Ovary (tissue), 9 donors: ENCODE measurements around the gene ALK. TPM values are rescaled to one million over a fixed set of nuclear protein-coding genes. Genes with fewer than 3 reads are reported as not detected.

Experiments
- DNase-seq, 5 donors: peaks; one replicate each; pipeline ENCODE4 v3.0.0-alpha.2; 2019 to 2020
- H3K27ac ChIP-seq, 2 donors: fragments of 200-600 bp; one replicate each; pipeline versions ENCODE4 v1.5.1 to v1.8.0; 2019 to 2022
- H3K27me3 ChIP-seq: fragments of 200-600 bp; one replicate; pipeline ENCODE4 v1.8.0; 2022
- H3K36me3 ChIP-seq: fragments of 200-600 bp; sonication (generic); one replicate; pipeline ENCODE4 v1.5.1; 2019
- H3K4me1 ChIP-seq: one replicate; pipeline ENCODE4 v1.8.1; 2013; ENCODE audit warnings: mild to moderate bottlenecking, moderate library complexity; ENCODE audit not compliant: insufficient read depth
- H3K4me3 ChIP-seq: fragments of 200-600 bp; sonication (generic); one replicate; pipeline ENCODE4 v1.5.1; 2017
- H3K9me3 ChIP-seq, 2 donors: fragments of 200-600 bp in 1 of 2; sonication (generic) in 1 of 2; one replicate each; pipeline versions ENCODE4 v1.5.1 to v1.8.1; 2013 to 2019; ENCODE audit warnings: mild to moderate bottlenecking in 1 of 2, moderate library complexity in 1 of 2
- EP300 ChIP-seq: sonication (generic); formaldehyde crosslinking; IDR thresholded peaks from one replicate; pipeline ENCODE4 v1.6.1; 2017; ENCODE audit warnings: antibody characterized with exemption
- POLR2A ChIP-seq: fragments of 450-650 bp; IDR thresholded peaks from one replicate; pipeline ENCODE4 v1.6.1; 2017; ENCODE audit warnings: antibody characterized with exemption, mild to moderate bottlenecking, moderate library complexity
- WGBS, 3 donors: extraction: QIAGEN DNeasy Blood & Tissue Kit in 1 of 3; methylation state at CpG; one replicate each; pipeline versions ENCODE4 v1.1.5 to v1.1.7; 2013 to 2017; 5-methylcytosine and 5-hydroxymethylcytosine counted together
- intact Hi-C, 4 donors: fragments of 100-400 bp; cut with DNase I; formaldehyde crosslinking; loops; one replicate each; pipeline versions ENCODE4 v1.11.0 to v1.15.1; 2022 to 2023
- polyA plus RNA-seq, 2 donors: library from polyadenylated mRNA; stranded (reverse); fragments of 200-250 nt in 1 of 2; fragments of 350-450 nt in 1 of 2; fragmentation: Illumina TruSeq in 1 of 2; extraction: RNeasy Lipid Tissue Mini Kit (QIAGEN cat#74804) in 1 of 2; gene quantifications; one replicate each; pipeline ENCODE4 v1.2.3, GENCODE V29; 2013 to 2014
- total RNA-seq, 7 donors: library from RNA; depleted of rRNA in 2 of 7; stranded (reverse); fragments of >200 nt in 2 of 7; fragmentation: NEBNext Ultra II Directional in 3 of 7; extraction: Animal tissue kit (Norgen Biotek cat#: 25700) in 3 of 7; gene quantifications; one replicate each; pipeline versions ENCODE4 v1.1.0 to v1.2.4, GENCODE V29; 2016 to 2023
- TF ChIP-seq, protein P1 (sequence below), 3 donors: fragments of 450-650 bp in 2 of 3; fragments of 200-600 bp in 1 of 3; IDR thresholded peaks; one replicate each; pipeline versions ENCODE4 v1.5.1 to v1.8.0; 2016 to 2022; ENCODE audit warnings: antibody characterized with exemption in 3 of 3, mild to moderate bottlenecking in 1 of 3
- donor health status: DM: no; HTN: no; CAD: no; lungs with moderate emphysema.
- donor health status: DM: no; HTN: no; CAD: no.
- donor health status: Bipolar disorder and iron deficiency.
- donor health status: DM: yes; HTN: yes; CAD: no.
- donor health status: DM: no; HTN: no; CAD: no.
- donor health status: DM: yes; HTN: yes; CAD: no.

The ALK gene
- total and polyA plus RNA-seq, 9 donors: 0.05 to 1.7 (median 0.23) TPM; not detected in 1

DNA sequence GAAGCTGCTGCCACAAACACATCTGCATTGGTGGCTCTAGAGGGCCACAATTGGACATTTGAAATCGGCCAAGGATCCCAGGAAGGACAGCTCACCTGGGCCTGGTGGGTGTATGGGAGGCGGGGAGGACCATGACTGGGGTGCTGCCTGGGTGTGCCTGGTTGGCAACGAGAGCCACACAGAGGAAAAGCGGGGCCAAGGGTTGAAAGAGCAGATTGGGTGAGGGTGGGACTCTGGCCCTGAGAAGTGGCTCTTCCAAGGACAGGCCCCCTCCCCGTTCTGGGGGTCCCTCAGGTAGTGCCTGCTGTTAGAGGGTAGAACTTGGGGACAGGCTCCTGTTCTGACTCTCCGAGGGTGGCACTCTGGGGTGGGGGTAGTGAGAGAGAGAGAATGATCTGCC, 703.3 kb downstream of the ALK start:
- TF ChIP-seq POLR2A (no peak), EP300 (no peak)
- TF ChIP-seq, protein P1, sequence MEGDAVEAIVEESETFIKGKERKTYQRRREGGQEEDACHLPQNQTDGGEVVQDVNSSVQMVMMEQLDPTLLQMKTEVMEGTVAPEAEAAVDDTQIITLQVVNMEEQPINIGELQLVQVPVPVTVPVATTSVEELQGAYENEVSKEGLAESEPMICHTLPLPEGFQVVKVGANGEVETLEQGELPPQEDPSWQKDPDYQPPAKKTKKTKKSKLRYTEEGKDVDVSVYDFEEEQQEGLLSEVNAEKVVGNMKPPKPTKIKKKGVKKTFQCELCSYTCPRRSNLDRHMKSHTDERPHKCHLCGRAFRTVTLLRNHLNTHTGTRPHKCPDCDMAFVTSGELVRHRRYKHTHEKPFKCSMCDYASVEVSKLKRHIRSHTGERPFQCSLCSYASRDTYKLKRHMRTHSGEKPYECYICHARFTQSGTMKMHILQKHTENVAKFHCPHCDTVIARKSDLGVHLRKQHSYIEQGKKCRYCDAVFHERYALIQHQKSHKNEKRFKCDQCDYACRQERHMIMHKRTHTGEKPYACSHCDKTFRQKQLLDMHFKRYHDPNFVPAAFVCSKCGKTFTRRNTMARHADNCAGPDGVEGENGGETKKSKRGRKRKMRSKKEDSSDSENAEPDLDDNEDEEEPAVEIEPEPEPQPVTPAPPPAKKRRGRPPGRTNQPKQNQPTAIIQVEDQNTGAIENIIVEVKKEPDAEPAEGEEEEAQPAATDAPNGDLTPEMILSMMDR (IDR thresholded peaks at IDR 0.05): no peak
- no peaks in the 10 kb centered on the region for H3K36me3 ChIP-seq
- H3K27ac ChIP-seq: no peak overlapping the region
- no peaks in the 10 kb centered on the region for H3K4me1 ChIP-seq
- 72 to 80% (median 75%) methylated on average over 6 of the region's 6 CpGs for WGBS, 3 donors
- intact Hi-C loops: no loop called here
- no peak for DNase-seq
- H3K9me3 ChIP-seq: no peaks in the 10 kb centered on the region
- no peaks in the 10 kb centered on the region for H3K27me3 ChIP-seq
- no peak overlapping the region for H3K4me3 ChIP-seq

DNA sequence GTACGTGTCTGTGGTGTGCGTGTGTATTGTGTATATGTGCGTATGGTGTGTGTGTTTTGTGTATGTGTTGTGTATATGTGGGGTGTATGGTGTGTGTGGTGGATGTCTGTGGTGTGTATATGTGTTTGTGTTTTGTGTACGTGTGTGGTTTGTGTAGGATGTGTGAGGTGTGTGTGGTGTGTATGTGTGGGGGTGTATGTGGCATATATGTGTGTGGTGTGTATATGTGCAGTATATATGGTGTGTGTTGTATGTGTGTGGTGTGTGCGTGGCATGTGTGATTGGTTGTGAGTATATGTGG, 704.8 kb downstream of the ALK start:
- no peak overlapping the region for H3K27ac ChIP-seq
- TF ChIP-seq POLR2A: no peak
- TF ChIP-seq, protein P1 (IDR thresholded peaks at IDR 0.05): no peak
- no peak for TF ChIP-seq EP300
- no peak overlapping the region for H3K4me3 ChIP-seq
- H3K27me3 ChIP-seq: no peaks in the 10 kb centered on the region
- no peaks in the 10 kb centered on the region for H3K36me3 ChIP-seq
- WGBS, 3 donors: 80 to 82% (median 81%) methylated on average over 5 of the region's 5 CpGs
- no peaks in the 10 kb centered on the region for H3K4me1 ChIP-seq
- no peaks in the 10 kb centered on the region for H3K9me3 ChIP-seq
- DNase-seq: no peak
- intact Hi-C loops: no loop called here

DNA sequence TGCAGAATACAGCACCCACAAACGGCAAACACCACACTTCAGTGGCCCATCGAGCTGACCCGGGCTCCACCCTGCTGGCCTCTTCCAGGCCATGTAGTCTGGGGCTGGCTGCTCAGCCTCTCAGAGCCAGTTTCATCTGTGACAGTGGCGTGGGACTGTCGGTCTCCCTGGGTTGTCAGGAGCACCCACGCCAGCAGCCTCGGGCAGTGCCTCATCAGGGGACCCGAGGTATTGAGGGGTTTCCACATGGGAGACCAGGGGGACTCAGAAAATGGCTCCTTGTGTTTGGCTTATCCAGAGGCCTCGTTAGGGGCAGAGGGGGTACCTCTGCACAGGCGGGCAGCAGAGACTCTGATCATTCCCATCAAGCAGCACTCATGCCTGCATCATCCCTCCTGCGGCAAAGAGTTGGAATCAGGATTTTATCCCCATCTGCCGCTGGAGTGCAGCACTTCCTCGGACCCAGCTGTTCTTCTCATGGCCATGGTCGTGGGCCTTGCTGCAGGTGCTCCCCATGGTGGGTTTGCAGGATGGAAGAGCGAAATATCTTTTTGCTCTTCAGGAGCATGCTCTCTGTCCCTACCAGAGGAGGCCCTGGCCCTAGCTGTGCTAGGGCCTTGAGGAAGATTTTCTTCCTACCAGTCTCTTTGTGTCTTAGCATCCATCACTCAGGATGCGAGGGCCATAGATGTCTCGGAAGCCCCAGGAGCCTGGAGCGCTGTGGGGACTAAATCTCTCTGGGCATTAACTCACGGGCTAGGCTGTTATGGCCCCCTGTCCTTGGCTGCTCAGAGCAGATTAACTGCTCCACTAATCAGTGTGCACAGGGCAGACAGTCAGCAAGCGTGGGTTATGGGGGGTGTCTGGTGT, 705.4 kb downstream of the ALK start:
- TF ChIP-seq EP300 (no peak), POLR2A (no peak)
- TF ChIP-seq, protein P1 (IDR thresholded peaks at IDR 0.05): no peak
- no peak for DNase-seq
- no peaks in the 10 kb centered on the region for H3K9me3 ChIP-seq
- H3K27me3 ChIP-seq: no peaks in the 10 kb centered on the region
- WGBS, 3 donors: 66 to 84% (median 77%) methylated on average over 14 to 20 of the region's 20 CpGs
- H3K4me3 ChIP-seq: no peak overlapping the region
- H3K4me1 ChIP-seq: no peaks in the 10 kb centered on the region
- intact Hi-C loops: no loop called here
- H3K36me3 ChIP-seq: no peaks in the 10 kb centered on the region
- no peak overlapping the region for H3K27ac ChIP-seq

DNA sequence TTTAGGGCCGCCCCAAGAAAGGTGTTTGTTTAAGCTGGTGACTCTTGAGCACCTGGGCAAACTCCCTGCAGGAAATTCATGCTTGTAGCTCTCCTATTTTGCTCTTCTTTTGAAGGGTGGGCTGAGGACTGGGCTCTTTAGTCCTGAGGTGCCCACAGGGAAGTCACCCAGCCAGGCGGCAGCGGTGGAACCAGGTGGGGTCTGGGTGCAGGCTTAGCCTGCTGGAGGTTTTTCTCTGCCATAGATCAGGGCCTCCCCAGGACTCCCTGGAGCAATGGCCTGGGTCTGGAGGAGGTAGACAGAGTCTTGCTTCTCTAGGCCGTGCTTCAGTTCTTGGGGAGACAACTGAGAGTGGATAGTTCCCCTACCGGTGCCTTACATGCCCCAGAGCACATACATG, 706.3 kb downstream of the ALK start:
- Histone ChIP-seq H3K4me3 (no peak overlapping the region), H3K4me1 (no peaks in the 10 kb centered on the region), H3K27ac (no peak overlapping the region), H3K9me3 (no peaks in the 10 kb centered on the region), H3K27me3 (no peaks in the 10 kb centered on the region), H3K36me3 (no peaks in the 10 kb centered on the region)
- DNase-seq: no peak
- intact Hi-C loops: no loop called here
- WGBS, 3 donors: 85 to 95% (median 90%) methylated on average over 5 of the region's 5 CpGs
- TF ChIP-seq, protein P1 (IDR thresholded peaks at IDR 0.05): no peak
- no peak for TF ChIP-seq EP300
- TF ChIP-seq POLR2A: no peak
